H9 (cell line): Measurements from ENCODE around the gene ZNF70. TPM values are rescaled to one million over a fixed set of nuclear protein-coding genes. Genes with fewer than 3 reads are reported as not detected.

Experiments used
- DNase-seq: peaks from one replicate; pipeline ENCODE4 v3.0.0-alpha.2; 2017
- H2AFZ ChIP-seq: one replicate; pipeline ENCODE4 v1.6.1; 2013; ENCODE audit warnings: mild to moderate bottlenecking, low read length, control low read depth, moderate library complexity
- H2AK5ac ChIP-seq: 2 replicates; pipeline ENCODE4 v1.6.1; 2013; ENCODE audit warnings: low read length, control low read depth, mixed read lengths; ENCODE audit not compliant: insufficient read length
- H2BK120ac ChIP-seq: one replicate; pipeline ENCODE4 v1.6.1; 2013; ENCODE audit warnings: low read depth, mild to moderate bottlenecking, low read length, control low read depth, inconsistent platforms; ENCODE audit not compliant: poor library complexity, severe bottlenecking
- H2BK12ac ChIP-seq: 2 replicates; pipeline ENCODE4 v1.6.1; 2013; ENCODE audit warnings: low read length, control low read depth, mixed read lengths, low read depth; ENCODE audit not compliant: insufficient read length
- H2BK15ac ChIP-seq: 2 replicates; pipeline ENCODE4 v1.6.1; 2013; ENCODE audit warnings: low read depth, low read length, control low read depth
- H2BK20ac ChIP-seq: one replicate; pipeline ENCODE4 v1.6.1; 2013; ENCODE audit warnings: low read depth, mild to moderate bottlenecking, low read length, control low read depth, inconsistent platforms; ENCODE audit not compliant: poor library complexity, severe bottlenecking
- H2BK5ac ChIP-seq: 2 replicates; pipeline ENCODE4 v1.6.1; 2013; ENCODE audit warnings: low read length, control low read depth, mixed read lengths; ENCODE audit not compliant: insufficient read length
- H3K14ac ChIP-seq: 2 replicates; pipeline ENCODE4 v1.6.1; 2013; ENCODE audit warnings: low read length, control low read depth; ENCODE audit not compliant: insufficient read depth
- H3K18ac ChIP-seq: 2 replicates; pipeline ENCODE4 v1.6.1; 2013; ENCODE audit warnings: low read depth, mild to moderate bottlenecking, mixed read lengths, low read length, control low read depth; ENCODE audit not compliant: insufficient read length
- H3K23ac ChIP-seq: 2 replicates; pipeline ENCODE4 v1.6.1; 2013; ENCODE audit warnings: low read length, control low read depth, mixed read lengths, low read depth; ENCODE audit not compliant: insufficient read length
- H3K23me2 ChIP-seq: 2 replicates; pipeline ENCODE4 v1.6.1; 2013; ENCODE audit warnings: low read depth, mild to moderate bottlenecking, mixed read lengths, low read length, control low read depth; ENCODE audit not compliant: insufficient read length, poor library complexity, severe bottlenecking
- H3K27ac ChIP-seq: 2 replicates; pipeline ENCODE4 v1.5.1; 2013; ENCODE audit warnings: low read length, control low read depth, mixed read lengths, low read depth; ENCODE audit not compliant: insufficient read length
- H3K27me3 ChIP-seq: 2 replicates; pipeline ENCODE4 v1.6.1; 2013; ENCODE audit warnings: low read length, control low read depth, inconsistent platforms; ENCODE audit not compliant: insufficient read depth
- H3K4ac ChIP-seq: 2 replicates; pipeline ENCODE4 v1.6.1; 2013; ENCODE audit warnings: low read depth, mild to moderate bottlenecking, control low read depth, inconsistent platforms, low read length, moderate library complexity
- H3K4me1 ChIP-seq: 2 replicates; pipeline ENCODE4 v1.6.1; 2013; ENCODE audit warnings: low read length, control low read depth, inconsistent platforms; ENCODE audit not compliant: insufficient read depth
- H3K4me2 ChIP-seq: 2 replicates; pipeline ENCODE4 v1.6.1; 2013; ENCODE audit warnings: low read length, control low read depth, mixed read lengths; ENCODE audit not compliant: insufficient read length, insufficient read depth
- H3K56ac ChIP-seq: 2 replicates; pipeline ENCODE4 v1.6.1; 2013; ENCODE audit warnings: low read depth, mild to moderate bottlenecking, mixed read lengths, low read length, control low read depth; ENCODE audit not compliant: insufficient read length
- H3K79me1 ChIP-seq: 2 replicates; pipeline ENCODE4 v1.6.1; 2013; ENCODE audit warnings: low read depth, mild to moderate bottlenecking, moderate library complexity, low read length, control low read depth, inconsistent platforms; ENCODE audit not compliant: insufficient read depth, poor library complexity, severe bottlenecking
- H3K79me2 ChIP-seq: 2 replicates; pipeline ENCODE4 v1.6.1; 2013; ENCODE audit warnings: low read length, control low read depth, inconsistent platforms; ENCODE audit not compliant: insufficient read depth
- H3K9ac ChIP-seq: 2 replicates; pipeline ENCODE4 v1.6.1; 2013; ENCODE audit warnings: low read length, control low read depth, mixed read lengths; ENCODE audit not compliant: insufficient read length; ENCODE audit errors: extremely low read depth
- H3K9me3 ChIP-seq: one replicate; pipeline ENCODE4 v1.6.1; 2013; ENCODE audit warnings: low read depth, low read length, inconsistent platforms; ENCODE audit not compliant: control insufficient read depth
- H3T11ph ChIP-seq: one replicate; pipeline ENCODE4 v1.6.1; 2013; ENCODE audit warnings: mild to moderate bottlenecking, low read length, control low read depth, inconsistent platforms
- H4K20me1 ChIP-seq: one replicate; pipeline ENCODE4 v1.6.1; 2013; ENCODE audit not compliant: control insufficient read depth, insufficient read length, insufficient read depth
- H4K5ac ChIP-seq: 2 replicates; pipeline ENCODE4 v1.6.1; 2013; ENCODE audit warnings: low read depth, mild to moderate bottlenecking, mixed read lengths, low read length, control low read depth; ENCODE audit not compliant: insufficient read length
- H4K8ac ChIP-seq: replicated peaks from 2 replicates; pipeline ENCODE4 v1.6.1; 2013; ENCODE audit warnings: low read length, control low read depth, mixed read lengths, low read depth; ENCODE audit not compliant: insufficient read length
- H4K91ac ChIP-seq: 2 replicates; pipeline ENCODE4 v1.6.1; 2013; ENCODE audit warnings: low read depth, mild to moderate bottlenecking, moderate library complexity, mixed read lengths, low read length, control low read depth; ENCODE audit not compliant: insufficient read length
- H3K27ac Mint-ChIP-seq, 3 experiments: 2 replicates in 2 of 3; 3 replicates in 1 of 3; pipeline ENCODE4 v1.8.0; 2020 to 2021; ENCODE audit warnings: mixed read lengths in 3 of 3, mild to moderate bottlenecking in 1 of 3, moderate library complexity in 1 of 3
- H3K27me3 Mint-ChIP-seq: 2 replicates; pipeline ENCODE4 v1.8.0; 2021; ENCODE audit warnings: low read depth, mild to moderate bottlenecking, moderate library complexity, mixed read lengths
- H3K36me3 Mint-ChIP-seq, 3 experiments: 2 replicates in 2 of 3; 3 replicates in 1 of 3; pipeline ENCODE4 v1.8.0; 2020 to 2021; ENCODE audit warnings: low read depth in 3 of 3, mixed read lengths in 3 of 3; ENCODE audit not compliant: insufficient read depth in 1 of 3
- H3K4me1 Mint-ChIP-seq, 2 experiments: 2 replicates each; pipeline ENCODE4 v1.8.0; 2020; ENCODE audit warnings: mixed read lengths in 2 of 2
- H3K4me3 Mint-ChIP-seq, 2 experiments: 2 replicates in 1 of 2; 3 replicates in 1 of 2; pipeline ENCODE4 v1.8.0; 2020 to 2021; ENCODE audit warnings: mild to moderate bottlenecking in 2 of 2, mixed read lengths in 2 of 2, moderate library complexity in 1 of 2
- H3K9me3 Mint-ChIP-seq, 2 experiments: 2 replicates in 1 of 2; 3 replicates in 1 of 2; pipeline ENCODE4 v1.8.0; 2020; ENCODE audit warnings: mild to moderate bottlenecking in 2 of 2, mixed read lengths in 2 of 2, moderate library complexity in 1 of 2
- CTCF ChIP-seq: fragments of 200-600 bp; sonication (generic); conservative IDR thresholded peaks from 3 replicates; pipeline ENCODE4 v1.8.0; 2021; ENCODE audit warnings: antibody characterized with exemption, mild to moderate bottlenecking
- WGBS: extraction: QIAGEN DNeasy Blood & Tissue Kit; methylation state at CpG from one replicate; pipeline ENCODE4 v1.1.7; 2013; ENCODE audit warnings: missing lambda C conversion rate, low lambda C conversion rate, mixed read lengths; ENCODE audit not compliant: insufficient read length; ENCODE audit errors: extremely low coverage; 5-methylcytosine and 5-hydroxymethylcytosine counted together
- total RNA-seq: library from RNA; stranded (reverse); gene quantifications from 2 replicates; pipeline ENCODE4 v1.2.1, GENCODE V29; 2021

ZNF70 gene
- total RNA-seq, 1 experiment from 2014 or later, result 3.5 TPM

DNA sequence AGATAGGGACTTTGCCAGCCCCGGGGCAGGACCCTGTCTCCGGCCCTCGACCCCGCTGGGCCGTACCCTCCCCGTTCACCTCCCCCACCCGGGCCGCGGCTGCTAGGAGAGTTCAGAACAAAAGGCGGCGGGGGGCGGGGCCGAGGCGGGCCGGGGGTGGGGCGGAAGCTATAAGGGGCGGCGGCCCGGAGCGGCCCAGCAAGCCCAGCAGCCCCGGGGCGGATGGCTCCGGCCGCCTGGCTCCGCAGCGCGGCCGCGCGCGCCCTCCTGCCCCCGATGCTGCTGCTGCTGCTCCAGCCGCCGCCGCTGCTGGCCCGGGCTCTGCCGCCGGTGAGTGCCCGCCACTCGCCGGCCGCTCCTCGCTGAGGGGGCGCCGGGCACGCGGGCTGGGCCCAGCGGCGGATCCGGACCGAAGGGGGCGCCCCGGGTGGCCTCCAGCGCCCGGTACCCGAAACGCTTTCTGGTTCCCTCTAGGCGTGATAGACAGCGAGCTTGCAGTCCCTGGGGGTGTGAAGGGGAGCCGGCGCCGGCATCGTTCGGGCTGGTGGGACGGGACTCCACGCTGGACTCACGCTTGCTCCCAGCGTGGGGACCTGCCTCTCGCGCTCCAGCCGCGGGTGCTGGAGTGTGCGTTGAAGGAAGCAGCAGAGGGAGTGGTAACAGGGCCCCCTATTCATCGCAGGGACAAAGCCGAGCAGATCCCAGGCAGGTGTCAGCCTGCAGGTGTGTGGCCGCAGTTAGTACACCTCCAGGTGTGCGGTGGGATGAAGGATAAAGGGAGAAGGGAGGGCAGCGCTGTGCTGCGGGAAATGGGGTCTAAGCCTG lies 21.9 kb upstream of the ZNF70 start, which contains the start of gene MMP11:
TSS of gene MMP11 (plus strand) at position 201 of the 825 bp plus-strand sequence. CDS start at position 223, 22 bp downstream.
- no peak within 1 kb of the TSS for H3K18ac ChIP-seq
- Mint-ChIP-seq H3K27ac (no peak within 1 kb of the TSS; a peak in 1 of 7 replicates), H3K9me3 (no peaks in the 10 kb centered on the region), H3K36me3 (no peaks in the 10 kb centered on the region; a peak in 1 of 7 replicates), H3K4me3 (peak within 1 kb of the TSS; percentile 69 to 82), H3K27me3 (peaks cover 63% of the 10 kb centered on the region), H3K4me1 (peaks cover 14 to 35% of the 10 kb centered on the region in 2 experiments)
- no peak within 1 kb of the TSS for H2BK15ac ChIP-seq
- no peak within 1 kb of the TSS for H2BK12ac ChIP-seq
- peak within 1 kb of the TSS; percentile 79 for H3K4me2 ChIP-seq
- H3K23ac ChIP-seq, result no peak within 1 kb of the TSS
- no peak for TF ChIP-seq CTCF
- H4K20me1 ChIP-seq, result no peaks in the 10 kb centered on the region
- no peak within 1 kb of the TSS for H2BK5ac ChIP-seq
- H3K14ac ChIP-seq, result no peak within 1 kb of the TSS
- no peak within 1 kb of the TSS for H3K56ac ChIP-seq
- peak; percentile 79 for DNase-seq
- no peaks in the 10 kb centered on the region for H3K9me3 ChIP-seq
- no peaks in the 10 kb centered on the region for H3K79me2 ChIP-seq
- H3K9ac ChIP-seq, result no peak within 1 kb of the TSS
- no peak within 1 kb of the TSS for H4K91ac ChIP-seq
- no peak within 1 kb of the TSS for H3K4ac ChIP-seq
- H3K23me2 ChIP-seq, result peaks cover 13% of the 10 kb centered on the region
- no peak within 1 kb of the TSS for H4K5ac ChIP-seq
- no peak within 1 kb of the TSS for H3T11ph ChIP-seq
- no CpG with 5 or more reads among the region's 79 CpGs for WGBS
- H3K27ac ChIP-seq, result no peak within 1 kb of the TSS
- H2AFZ ChIP-seq, result no peak within 1 kb of the TSS
- no peak within 1 kb of the TSS for H4K8ac ChIP-seq
- no peaks in the 10 kb centered on the region; the same call in 1 of the 2 replicates for H3K4me1 ChIP-seq
- H2BK120ac ChIP-seq, result no peak within 1 kb of the TSS
- no peak within 1 kb of the TSS for H2BK20ac ChIP-seq
- H2AK5ac ChIP-seq, result no peak within 1 kb of the TSS
- peaks cover 15% of the 10 kb centered on the region; the same call in 1 of the 2 replicates for H3K27me3 ChIP-seq
- no peaks in the 10 kb centered on the region for H3K79me1 ChIP-seq
